ENCODE results near the gene ACVR1C. TPM values are rescaled to one million over a fixed set of nuclear protein-coding genes. Genes with fewer than 3 reads are reported as not detected.
"Not testable (repeated sequence)": the region's sequence is repeated elsewhere in the genome, so short reads cannot be mapped to it uniquely, and the experiment has no call there.

The ACVR1C gene
- total RNA-seq, 2 donors from 2014 or later: 2.3 to 3.6 TPM

GRCh38 chr2:157611110-157611509 is 17.6 kb downstream of the ACVR1C start:
- Mint-ChIP-seq H3K36me3 (ENCODE audit: insufficient read depth in 2 of 2) (peaks cover 4 to 5% of the 10 kb centered on the region in 2 donors), H3K4me1 (ENCODE audit: low read depth) (no peaks in the 10 kb centered on the region)
- peak in 1 of 2 donors; percentile 58 for ATAC-seq (replicated peaks in 1 of 2)

DNA sequence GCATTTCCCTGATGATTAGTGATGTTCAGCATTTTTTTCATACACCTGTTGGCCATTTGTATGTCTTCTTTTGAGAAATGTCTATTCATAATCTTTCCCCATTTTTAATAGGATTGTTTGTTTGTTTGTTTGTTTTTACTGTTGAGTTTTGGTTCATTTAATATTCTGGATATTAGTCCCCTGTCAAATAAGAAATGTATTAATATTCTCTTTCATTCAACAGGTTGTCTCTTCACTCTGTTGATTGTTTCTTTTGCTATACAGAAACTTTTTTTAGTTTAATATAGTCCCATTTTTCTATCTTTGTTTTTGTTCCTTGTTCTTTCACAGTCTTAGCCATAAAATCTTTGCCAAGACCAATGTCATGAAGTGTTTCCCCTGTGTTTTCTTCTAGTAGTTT is 22.1 kb downstream of the ACVR1C start:
- H3K27ac Mint-ChIP-seq: no peak overlapping the region
- no peak overlapping the region for H3K4me3 Mint-ChIP-seq
- H3K27me3 Mint-ChIP-seq (ENCODE audit: low read depth): no peaks in the 10 kb centered on the region
- H3K4me1 Mint-ChIP-seq (ENCODE audit: low read depth): no peaks in the 10 kb centered on the region
- peaks cover 1 to 8% of the 10 kb centered on the region in 2 donors for H3K9me3 Mint-ChIP-seq
- H3K36me3 Mint-ChIP-seq (ENCODE audit: insufficient read depth in 2 of 2): peaks cover 2 to 4% of the 10 kb centered on the region in 2 donors
- no peak for DNase-seq
- no peak for ATAC-seq (replicated peaks in 1 of 2)

More at GRCh38 chr2:157611110-157611509, 17.6 kb downstream of the ACVR1C start:
- Mint-ChIP-seq H3K4me3 (no peak overlapping the region), H3K27me3 (ENCODE audit: low read depth) (no peaks in the 10 kb centered on the region), H3K27ac (no peak overlapping the region), H3K9me3 (peaks cover 1 to 8% of the 10 kb centered on the region in 2 donors)
- DNase-seq: no peak

GRCh38 chr2:157603198-157603597 is 25.5 kb downstream of the ACVR1C start:
- Mint-ChIP-seq H3K27me3 (ENCODE audit: low read depth) (no peaks in the 10 kb centered on the region), H3K36me3 (ENCODE audit: insufficient read depth in 2 of 2) (no peaks in the 10 kb centered on the region), H3K4me1 (ENCODE audit: low read depth) (no peaks in the 10 kb centered on the region), H3K9me3 (no peaks in the 10 kb centered on the region), H3K27ac (no peak overlapping the region), H3K4me3 (no peak overlapping the region)
- ATAC-seq (replicated peaks in 1 of 2): no peak
- no peak for DNase-seq

DNA sequence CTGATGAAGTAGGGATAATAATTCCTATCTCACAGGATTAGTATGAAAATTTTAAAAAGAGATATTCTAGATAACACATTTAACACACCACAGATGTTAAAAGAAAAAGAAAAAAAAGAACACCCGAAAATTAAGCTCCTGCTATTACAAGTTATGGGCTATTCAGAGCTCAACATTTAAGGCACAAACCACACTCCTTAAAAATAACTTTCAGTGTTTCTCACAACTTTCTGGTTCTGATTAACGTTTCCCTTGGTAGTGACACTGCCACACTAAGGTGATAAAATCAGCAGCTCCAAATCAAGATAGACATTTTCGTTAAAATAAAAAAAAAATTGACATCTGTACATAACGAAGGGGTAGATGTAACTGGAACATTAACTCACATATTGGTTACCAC is 26.9 kb downstream of the ACVR1C start:
- ATAC-seq (replicated peaks in 1 of 2): no peak
- no peak overlapping the region for H3K4me3 Mint-ChIP-seq
- no peak overlapping the region for H3K27ac Mint-ChIP-seq
- peaks cover 6% of the 10 kb centered on the region for H3K4me1 Mint-ChIP-seq (ENCODE audit: low read depth)
- DNase-seq: no peak
- no peaks in the 10 kb centered on the region for H3K9me3 Mint-ChIP-seq
- peaks cover under 1% of the 10 kb centered on the region for H3K27me3 Mint-ChIP-seq (ENCODE audit: low read depth)
- H3K36me3 Mint-ChIP-seq (ENCODE audit: insufficient read depth in 2 of 2): no peaks in the 10 kb centered on the region

DNA sequence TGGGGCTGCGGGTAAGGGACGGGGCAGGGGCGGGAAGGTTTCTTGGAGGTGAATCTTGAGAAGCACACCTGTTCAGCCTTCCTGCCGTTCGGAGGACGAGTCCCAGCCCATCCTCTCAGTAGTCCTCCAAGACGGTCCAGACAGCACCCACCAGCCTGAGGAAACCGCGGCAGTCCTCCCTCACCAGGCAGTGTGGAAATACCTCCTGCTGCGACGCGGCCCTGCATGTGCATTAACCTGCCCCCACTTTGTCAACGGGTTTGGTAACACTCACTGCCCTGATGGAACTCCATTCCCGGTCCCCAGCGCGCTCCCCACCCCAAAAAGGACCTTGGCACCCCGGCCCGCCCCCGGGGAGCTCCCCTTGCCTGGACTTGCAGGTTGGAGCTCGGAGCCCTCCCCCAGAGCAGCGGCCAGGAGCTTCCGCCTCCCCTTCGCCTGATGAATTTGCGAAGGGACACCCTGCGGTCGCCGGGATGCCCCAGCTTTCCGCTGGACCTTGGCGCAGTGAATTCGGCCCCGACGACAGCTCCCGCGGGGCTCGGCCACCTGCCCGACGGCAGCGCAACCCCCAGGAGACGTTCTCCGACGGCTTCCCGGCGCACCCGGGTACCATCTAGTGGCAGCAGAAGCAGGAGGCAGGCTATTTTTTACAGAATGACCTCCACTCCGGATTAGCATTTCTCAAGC is 31.5 kb downstream of the ACVR1C start:
- H3K4me1 Mint-ChIP-seq (ENCODE audit: low read depth): peaks cover 8% of the 10 kb centered on the region
- DNase-seq (peak; percentile 67 to 72), ATAC-seq (replicated peaks in 1 of 2) (peak; percentile 87 to 93)
- H3K27me3 Mint-ChIP-seq (ENCODE audit: low read depth): peaks cover 12% of the 10 kb centered on the region
- no peaks in the 10 kb centered on the region for H3K36me3 Mint-ChIP-seq (ENCODE audit: insufficient read depth in 2 of 2)
- peak overlapping the region; percentile 74 to 75 for H3K4me3 Mint-ChIP-seq
- no peak overlapping the region for H3K27ac Mint-ChIP-seq
- H3K9me3 Mint-ChIP-seq: no peaks in the 10 kb centered on the region

DNA sequence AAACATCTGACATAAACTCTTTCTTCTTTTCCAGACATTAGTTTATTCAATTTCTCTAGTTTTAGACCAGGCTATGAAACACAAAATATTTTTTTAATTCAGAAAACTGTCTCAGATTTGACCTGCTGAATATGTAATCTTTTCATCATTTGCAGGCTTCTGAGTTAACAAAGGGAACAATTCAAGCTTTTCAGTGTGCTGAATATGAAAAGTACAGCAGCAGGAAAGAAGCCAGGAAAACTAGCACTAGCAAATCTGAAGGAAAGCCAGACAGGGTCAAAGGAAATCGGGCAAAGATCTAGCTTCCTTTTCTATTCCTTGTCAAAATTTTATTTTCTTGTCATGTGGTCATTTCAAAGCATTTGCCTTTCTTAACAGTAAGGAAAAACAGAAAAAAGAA is 35.3 kb downstream of the ACVR1C start:
- H3K36me3 Mint-ChIP-seq (ENCODE audit: insufficient read depth in 2 of 2): no peaks in the 10 kb centered on the region
- H3K4me1 Mint-ChIP-seq (ENCODE audit: low read depth): peaks cover 8% of the 10 kb centered on the region
- H3K27me3 Mint-ChIP-seq (ENCODE audit: low read depth): peaks cover 12% of the 10 kb centered on the region
- ATAC-seq (replicated peaks in 1 of 2) (no peak), DNase-seq (no peak)
- H3K9me3 Mint-ChIP-seq: no peaks in the 10 kb centered on the region
- H3K4me3 Mint-ChIP-seq: no peak overlapping the region
- H3K27ac Mint-ChIP-seq: peak overlapping the region; percentile 15

GRCh38 chr2:157592948-157593347 is 35.7 kb downstream of the ACVR1C start:
- Mint-ChIP-seq H3K27ac (no peak overlapping the region), H3K4me1 (ENCODE audit: low read depth) (peaks cover 8% of the 10 kb centered on the region), H3K27me3 (ENCODE audit: low read depth) (peaks cover 12% of the 10 kb centered on the region), H3K9me3 (no peaks in the 10 kb centered on the region), H3K4me3 (no peak overlapping the region), H3K36me3 (ENCODE audit: insufficient read depth in 2 of 2) (no peaks in the 10 kb centered on the region)
- no peak for ATAC-seq (replicated peaks in 1 of 2)
- DNase-seq: no peak

GRCh38 chr2:157592374-157592773 is 36.3 kb downstream of the ACVR1C start:
- Mint-ChIP-seq H3K4me3 (no peak overlapping the region), H3K36me3 (ENCODE audit: insufficient read depth in 2 of 2) (no peaks in the 10 kb centered on the region), H3K9me3 (no peaks in the 10 kb centered on the region), H3K27me3 (ENCODE audit: low read depth) (peaks cover 12% of the 10 kb centered on the region), H3K27ac (no peak overlapping the region), H3K4me1 (ENCODE audit: low read depth) (peaks cover 4% of the 10 kb centered on the region)
- DNase-seq (no peak), ATAC-seq (replicated peaks in 1 of 2) (no peak)

DNA sequence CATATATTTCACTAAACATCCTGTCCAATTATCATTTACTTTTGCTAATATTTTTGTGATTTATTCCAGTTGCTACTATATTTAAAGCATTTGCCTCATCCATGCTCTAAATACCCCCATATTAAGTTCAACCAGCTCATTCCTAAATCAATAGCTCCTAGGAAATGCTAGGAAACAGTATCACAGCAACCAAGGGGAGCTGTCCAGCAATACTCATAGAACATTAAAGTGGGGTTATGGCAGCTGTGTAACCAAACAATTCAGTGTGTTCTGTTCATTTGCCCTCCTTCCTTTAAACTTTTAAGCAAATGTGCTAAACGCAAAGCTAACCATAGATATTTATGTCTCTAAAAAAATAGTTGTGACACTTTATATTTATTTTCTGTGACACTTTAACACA is 41.1 kb downstream of the ACVR1C start:
- DNase-seq (no peak), ATAC-seq (replicated peaks in 1 of 2) (no peak)
- no peak overlapping the region for H3K27ac Mint-ChIP-seq
- no peaks in the 10 kb centered on the region for H3K9me3 Mint-ChIP-seq
- no peaks in the 10 kb centered on the region for H3K36me3 Mint-ChIP-seq (ENCODE audit: insufficient read depth in 2 of 2)
- H3K4me1 Mint-ChIP-seq (ENCODE audit: low read depth): no peaks in the 10 kb centered on the region
- no peaks in the 10 kb centered on the region for H3K27me3 Mint-ChIP-seq (ENCODE audit: low read depth)
- H3K4me3 Mint-ChIP-seq: no peak overlapping the region

- Mint-ChIP-seq H3K4me1 (ENCODE audit: low read depth) (no peaks in the 10 kb centered on the region), H3K27ac (no peak overlapping the region), H3K27me3 (ENCODE audit: low read depth) (no peaks in the 10 kb centered on the region), H3K4me3 (no peak overlapping the region), H3K36me3 (ENCODE audit: insufficient read depth in 2 of 2) (no peaks in the 10 kb centered on the region), H3K9me3 (no peaks in the 10 kb centered on the region)
- no peak for ATAC-seq (replicated peaks in 1 of 2)
- DNase-seq: no peak
Measured at GRCh38 chr2:157574165-157574564, 54.5 kb downstream of the ACVR1C start.

GRCh38 chr2:157572725-157573124 is 55.9 kb downstream of the ACVR1C start:
- no peaks in the 10 kb centered on the region for H3K9me3 Mint-ChIP-seq
- H3K27ac Mint-ChIP-seq: no peak overlapping the region
- H3K4me1 Mint-ChIP-seq (ENCODE audit: low read depth): no peaks in the 10 kb centered on the region
- peak in 1 of 2 donors; percentile 2 for DNase-seq
- no peaks in the 10 kb centered on the region for H3K36me3 Mint-ChIP-seq (ENCODE audit: insufficient read depth in 2 of 2)
- H3K4me3 Mint-ChIP-seq: no peak overlapping the region
- H3K27me3 Mint-ChIP-seq (ENCODE audit: low read depth): no peaks in the 10 kb centered on the region
- peak in 1 of 2 donors; percentile 42 for ATAC-seq (replicated peaks in 1 of 2)

- not testable (repeated sequence) for H3K27ac Mint-ChIP-seq; H3K36me3 Mint-ChIP-seq (ENCODE audit: insufficient read depth in 2 of 2); DNase-seq; H3K4me1 Mint-ChIP-seq (ENCODE audit: low read depth); ATAC-seq (replicated peaks in 1 of 2); H3K27me3 Mint-ChIP-seq (ENCODE audit: low read depth); H3K9me3 Mint-ChIP-seq; H3K4me3 Mint-ChIP-seq
Measured at GRCh38 chr2:157566623-157567022, 62.0 kb downstream of the ACVR1C start.

DNA sequence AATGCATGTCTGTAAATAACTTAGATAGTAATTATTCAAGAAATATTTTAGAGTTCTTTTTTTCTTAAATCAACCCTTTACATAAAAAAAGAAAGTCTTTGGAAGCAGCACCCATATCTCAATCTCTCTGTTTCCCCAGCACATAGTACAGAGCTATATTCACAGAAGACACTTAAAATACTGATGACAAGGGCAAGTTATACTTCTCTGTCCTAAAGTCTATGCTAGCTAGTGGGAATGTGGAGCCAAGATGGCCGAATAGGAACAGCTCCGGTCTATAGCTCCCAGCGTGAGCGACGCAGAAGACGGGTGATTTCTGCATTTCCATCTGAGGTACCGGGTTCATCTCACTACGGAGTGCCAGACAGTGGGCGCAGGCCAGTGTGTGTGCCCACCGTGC is 62.6 kb downstream of the ACVR1C start:
- DNase-seq; ATAC-seq (replicated peaks in 1 of 2); H3K27ac Mint-ChIP-seq; H3K27me3 Mint-ChIP-seq (ENCODE audit: low read depth); H3K4me3 Mint-ChIP-seq; H3K36me3 Mint-ChIP-seq (ENCODE audit: insufficient read depth in 2 of 2); H3K9me3 Mint-ChIP-seq; H3K4me1 Mint-ChIP-seq (ENCODE audit: low read depth): not testable (repeated sequence)

- H3K4me3 Mint-ChIP-seq: no peak overlapping the region
- peaks cover 0 to 4% of the 10 kb centered on the region in 2 donors for H3K9me3 Mint-ChIP-seq
- no peak overlapping the region for H3K27ac Mint-ChIP-seq
- peaks cover 1 to 2% of the 10 kb centered on the region in 2 donors for H3K36me3 Mint-ChIP-seq (ENCODE audit: insufficient read depth in 2 of 2)
- ATAC-seq (replicated peaks in 1 of 2) (no peak), DNase-seq (no peak)
- H3K4me1 Mint-ChIP-seq (ENCODE audit: low read depth): no peaks in the 10 kb centered on the region
- no peaks in the 10 kb centered on the region for H3K27me3 Mint-ChIP-seq (ENCODE audit: low read depth)
Measured at GRCh38 chr2:157565550-157565949, 63.1 kb downstream of the ACVR1C start.

All from activated T-cell treated with anti-CD3 and anti-CD28 coated beads, Interleukin-2, amount 50 U/mL, for 72 hours (primary cell).